Measurements from ENCODE around the gene SFSWAP.

- TF ChIP-seq CSRNP3 (CRISPR knock-in tag; IDR thresholded peaks at IDR 0.05) (no peak), GLIS3 (CRISPR knock-in tag; IDR thresholded peaks at IDR 0.05) (no peak), SNAI2 (CRISPR knock-in tag; IDR thresholded peaks at IDR 0.05) (no peak), PATZ1 (CRISPR knock-in tag; IDR thresholded peaks at IDR 0.05; ENCODE audit: borderline replicate concordance) (no peak)
These were observed 36.6 kb downstream of the SFSWAP start for GRCh38 chr12:131747276-131748177.

Measured in SK-N-SH treated with all-trans-retinoic acid at 6 μM for 48 hours (cell line).